NK-92 (cell line): ENCODE data around the gene RASA3.

Experiments
- DNase-seq: peaks from one replicate; lab custom pipeline; 2025; ENCODE audit not compliant: unreplicated experiment; lab: John Stamatoyannopoulos, UW

The RASA3 gene

DNA sequence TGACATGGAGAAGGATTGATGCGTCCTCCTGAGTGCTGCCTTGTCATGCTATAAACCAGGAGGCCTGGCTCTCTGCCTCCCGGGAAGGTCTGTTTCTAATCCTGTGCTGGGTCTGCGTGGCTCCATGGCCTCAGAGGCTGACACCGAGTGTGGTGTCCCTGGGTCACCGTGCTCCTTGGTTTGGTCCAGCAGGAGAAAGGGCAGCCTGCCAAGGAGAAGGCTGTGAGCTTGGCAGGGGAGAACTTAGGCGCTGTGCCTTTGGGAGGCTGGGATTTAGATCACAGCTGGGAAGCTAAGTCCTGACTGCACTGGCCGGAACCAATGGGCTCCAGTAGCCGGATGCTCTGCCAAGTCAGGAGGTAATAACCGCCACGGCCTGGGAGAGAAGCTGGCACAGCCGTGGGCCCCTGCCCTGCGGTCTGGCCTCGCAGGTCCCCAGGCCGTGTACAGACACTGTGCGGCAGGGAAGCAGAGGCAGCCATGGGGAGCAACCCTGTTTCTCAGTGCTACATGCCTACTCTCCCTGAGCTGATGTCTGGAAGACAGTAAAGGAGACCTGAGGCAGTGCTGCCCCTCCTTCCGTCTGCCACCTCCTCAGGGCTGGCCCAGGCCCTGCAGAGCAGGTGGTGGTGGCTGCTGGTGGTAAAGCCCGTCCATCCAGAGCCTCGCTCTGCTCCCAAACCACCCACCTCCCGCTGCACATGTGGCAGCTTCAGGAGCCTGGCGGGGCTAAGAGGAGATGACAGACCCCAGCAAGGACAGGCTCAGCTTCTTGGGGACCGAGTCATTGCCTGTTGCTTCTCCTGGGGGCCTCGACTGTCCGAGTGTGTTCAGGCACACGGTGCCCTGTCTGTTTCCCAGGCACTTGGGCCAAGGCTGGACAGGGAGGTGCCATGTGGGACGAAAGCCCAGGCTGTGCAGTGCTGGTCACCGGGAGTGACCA, 203.5 kb downstream of the RASA3 start:
- no peak for DNase-seq
